ENCODE data around the gene MPPED2. TPM values are rescaled to one million over a fixed set of nuclear protein-coding genes. Genes with fewer than 3 reads are reported as not detected.

The MPPED2 gene
- total RNA-seq, 1 donor, result 5.1 TPM

GRCh38 chr11:30457087-30457486 lies 129.1 kb downstream of the MPPED2 start:
- no peak for DNase-seq (ENCODE audit: low read depth in 2 of 3, low spot score in 2 of 3)

GRCh38 chr11:30455025-30455424 lies 131.1 kb downstream of the MPPED2 start:
- DNase-seq (ENCODE audit: low read depth in 2 of 3, low spot score in 2 of 3), result no peak

GRCh38 chr11:30454541-30454940 lies 131.6 kb downstream of the MPPED2 start:
- DNase-seq (ENCODE audit: low read depth in 2 of 3, low spot score in 2 of 3), result no peak

GRCh38 chr11:30454111-30454510 lies 132.0 kb downstream of the MPPED2 start:
- no peak for DNase-seq (ENCODE audit: low read depth in 2 of 3, low spot score in 2 of 3)

GRCh38 chr11:30453705-30454104 lies 132.4 kb downstream of the MPPED2 start:
- DNase-seq (ENCODE audit: low read depth in 2 of 3, low spot score in 2 of 3), result no peak

- DNase-seq (ENCODE audit: low read depth in 2 of 3, low spot score in 2 of 3), result no peak
Observed at GRCh38 chr11:30452842-30453241, 133.3 kb downstream of the MPPED2 start.

- DNase-seq (ENCODE audit: low read depth in 2 of 3, low spot score in 2 of 3), result no peak
Observed at GRCh38 chr11:30452114-30452513, 134.0 kb downstream of the MPPED2 start.

- DNase-seq (ENCODE audit: low read depth in 2 of 3, low spot score in 2 of 3), result no peak
Observed at GRCh38 chr11:30451626-30452025, 134.5 kb downstream of the MPPED2 start.

GRCh38 chr11:30451167-30451566 lies 135.0 kb downstream of the MPPED2 start:
- DNase-seq (ENCODE audit: low read depth in 2 of 3, low spot score in 2 of 3), result no peak

DNA sequence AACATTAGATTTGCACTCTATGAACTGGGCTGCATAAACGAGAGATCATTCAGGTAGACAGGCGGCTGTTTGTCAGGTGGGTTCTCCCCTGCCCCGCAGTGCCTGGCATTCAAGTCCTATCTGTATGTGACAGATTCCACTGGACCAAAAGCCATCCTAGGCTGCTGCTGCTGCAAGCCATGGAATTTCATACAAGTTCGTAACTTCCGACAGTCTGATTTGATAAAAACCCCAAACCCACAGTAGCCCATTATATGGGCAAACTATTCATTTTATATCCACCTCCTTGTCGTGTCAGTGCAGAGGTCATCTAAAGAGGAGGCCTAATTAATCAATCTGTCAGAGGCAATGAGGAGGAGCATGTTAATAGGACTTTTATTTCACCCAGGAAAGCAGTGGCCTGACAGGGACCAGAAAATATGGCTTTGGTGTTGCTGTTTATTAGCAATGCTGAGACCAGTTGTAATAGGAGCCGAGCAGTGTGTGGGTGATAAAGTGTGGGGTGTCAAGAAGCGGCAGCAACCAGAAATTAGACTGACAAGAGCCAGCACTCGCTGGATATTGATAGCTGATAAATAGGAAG lies 139.0 kb downstream of the MPPED2 start:
- no peak for DNase-seq (ENCODE audit: low read depth in 2 of 3, low spot score in 2 of 3)

GRCh38 chr11:30446520-30446919 lies 139.6 kb downstream of the MPPED2 start:
- DNase-seq (ENCODE audit: low read depth in 2 of 3, low spot score in 2 of 3), result no peak

- no peak for DNase-seq (ENCODE audit: low read depth in 2 of 3, low spot score in 2 of 3)
Observed at GRCh38 chr11:30445056-30445455, 141.1 kb downstream of the MPPED2 start.

DNA sequence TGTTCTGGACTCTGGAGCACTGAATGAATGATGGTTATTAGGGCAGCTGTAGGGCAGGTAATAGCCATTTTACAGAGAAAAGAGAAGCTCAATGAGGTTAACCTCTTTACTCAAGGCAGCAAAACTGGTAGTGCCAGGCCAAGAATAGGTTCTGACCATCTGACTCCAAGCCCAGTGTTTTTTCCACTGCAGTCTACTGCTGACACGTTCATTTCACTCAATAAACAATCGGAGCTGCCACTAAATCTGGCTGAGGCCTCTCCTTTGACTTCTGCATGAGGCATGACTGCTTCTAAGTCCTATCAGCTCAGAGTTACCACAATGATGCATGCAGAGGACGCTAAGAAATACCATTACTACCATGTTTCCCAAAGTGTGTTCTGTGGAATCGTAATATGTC lies 145.6 kb downstream of the MPPED2 start:
- no peak for DNase-seq (ENCODE audit: low read depth in 2 of 3, low spot score in 2 of 3)

GRCh38 chr11:30436801-30437200 lies 149.4 kb downstream of the MPPED2 start:
- DNase-seq (ENCODE audit: low read depth in 2 of 3, low spot score in 2 of 3), result peak in 1 of 3 donors; percentile 45

DNA sequence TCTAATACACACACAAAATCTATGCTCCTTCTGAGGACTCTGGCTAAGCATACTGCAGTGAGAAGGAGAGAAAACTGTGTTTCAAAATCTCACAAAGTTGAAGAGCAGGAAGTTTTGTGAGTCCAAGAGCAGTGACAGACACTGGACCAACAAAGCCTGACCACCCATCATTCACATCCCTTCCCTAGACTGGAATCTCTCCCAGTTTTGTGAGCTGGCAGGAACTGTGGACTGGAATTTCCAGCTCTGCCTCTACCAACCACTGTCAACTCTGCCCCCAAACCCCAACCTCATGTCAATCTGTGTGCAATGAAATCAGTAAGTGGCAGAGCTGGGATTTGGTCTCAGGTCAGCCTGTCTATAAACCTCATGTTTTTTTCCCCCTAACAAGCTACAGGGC lies 150.7 kb downstream of the MPPED2 start:
- no peak for DNase-seq (ENCODE audit: low read depth in 2 of 3, low spot score in 2 of 3)

DNA sequence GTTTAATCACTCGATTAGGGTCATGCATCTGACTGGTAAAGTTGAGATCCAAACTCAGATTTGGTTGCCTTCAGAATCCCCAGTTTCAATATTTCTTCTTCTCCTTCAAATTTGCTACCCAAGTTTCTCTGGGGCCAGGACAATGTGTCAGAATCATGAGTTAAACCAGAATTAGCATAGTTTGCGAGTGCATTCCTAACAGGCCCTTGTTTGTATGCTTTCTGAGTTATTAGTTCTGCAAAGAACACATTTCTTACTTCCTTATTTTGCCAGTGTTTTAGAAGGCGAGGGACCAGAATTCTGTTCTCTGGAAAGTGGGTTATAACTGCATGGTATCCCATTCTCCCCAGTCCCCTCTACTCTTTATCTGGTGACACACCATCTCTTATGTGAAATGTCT lies 151.3 kb downstream of the MPPED2 start:
- DNase-seq (ENCODE audit: low read depth in 2 of 3, low spot score in 2 of 3), result no peak

DNA sequence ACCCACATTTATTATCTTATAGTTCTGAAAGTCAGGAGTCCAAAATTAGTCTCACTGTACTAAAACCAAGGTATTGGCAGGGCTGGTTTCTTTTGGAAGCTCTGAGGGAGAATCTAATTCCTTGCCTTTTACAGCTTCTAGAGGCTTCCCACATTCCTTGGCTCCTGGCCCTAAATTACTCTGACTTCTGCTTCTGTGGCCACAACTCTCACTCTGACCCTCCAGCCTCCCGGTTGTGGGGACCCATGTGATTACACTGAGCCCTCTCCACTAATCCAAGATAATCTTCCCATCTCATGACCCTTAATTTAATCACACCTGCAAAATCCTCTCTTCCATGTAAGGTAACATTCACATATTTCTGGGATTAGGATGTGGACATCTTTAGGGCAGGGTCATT lies 152.3 kb downstream of the MPPED2 start:
- no peak for DNase-seq (ENCODE audit: low read depth in 2 of 3, low spot score in 2 of 3)

DNA sequence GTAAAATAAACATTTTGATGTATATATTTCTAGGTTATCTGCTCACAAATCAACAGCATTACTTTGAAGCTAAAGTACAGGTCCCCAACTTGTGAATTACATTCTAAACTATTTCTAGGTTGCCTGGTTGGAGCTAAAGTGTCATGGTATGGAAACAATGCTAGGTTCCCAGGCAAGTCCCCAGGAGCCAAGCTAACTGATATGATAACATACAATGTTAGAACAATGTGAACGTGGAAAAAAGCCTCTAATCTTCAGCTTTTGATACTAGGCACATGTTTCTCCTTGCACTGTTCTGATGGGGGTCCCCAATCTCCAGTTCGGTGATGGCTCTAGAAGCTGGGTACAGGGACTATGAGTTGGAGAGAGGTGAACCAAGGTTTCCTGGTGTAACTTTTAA lies 153.4 kb downstream of the MPPED2 start:
- DNase-seq (ENCODE audit: low read depth in 2 of 3, low spot score in 2 of 3), result no peak

DNA sequence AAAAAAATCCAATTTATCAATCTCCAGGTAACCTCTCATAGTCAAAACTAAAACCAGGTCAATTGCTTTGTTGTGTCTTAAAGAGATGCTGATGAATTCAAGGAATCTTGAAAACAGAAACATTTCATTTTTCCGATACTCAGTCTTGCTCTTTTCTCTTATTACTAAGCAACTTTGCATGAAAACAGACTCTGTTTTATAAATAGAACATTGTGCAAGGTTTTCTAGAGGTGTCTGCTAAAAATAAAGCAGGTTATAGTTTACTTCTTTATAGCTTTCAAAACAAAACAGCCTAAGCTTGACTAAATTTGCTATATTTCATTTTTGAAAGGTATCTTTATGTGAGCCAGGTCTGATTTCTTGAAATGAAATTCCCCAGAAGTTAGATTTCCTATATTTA lies 154.0 kb downstream of the MPPED2 start:
- no peak for DNase-seq (ENCODE audit: low read depth in 2 of 3, low spot score in 2 of 3)

GRCh38 chr11:30431127-30431814 lies 154.9 kb downstream of the MPPED2 start:
- DNase-seq (ENCODE audit: low read depth in 2 of 3, low spot score in 2 of 3), result no peak

GRCh38 chr11:30429550-30429949 lies 156.6 kb downstream of the MPPED2 start:
- no peak for DNase-seq (ENCODE audit: low read depth in 2 of 3, low spot score in 2 of 3)

- no peak for DNase-seq (ENCODE audit: low read depth in 2 of 3, low spot score in 2 of 3)
Observed at GRCh38 chr11:30426781-30427180, 159.4 kb downstream of the MPPED2 start.

DNA sequence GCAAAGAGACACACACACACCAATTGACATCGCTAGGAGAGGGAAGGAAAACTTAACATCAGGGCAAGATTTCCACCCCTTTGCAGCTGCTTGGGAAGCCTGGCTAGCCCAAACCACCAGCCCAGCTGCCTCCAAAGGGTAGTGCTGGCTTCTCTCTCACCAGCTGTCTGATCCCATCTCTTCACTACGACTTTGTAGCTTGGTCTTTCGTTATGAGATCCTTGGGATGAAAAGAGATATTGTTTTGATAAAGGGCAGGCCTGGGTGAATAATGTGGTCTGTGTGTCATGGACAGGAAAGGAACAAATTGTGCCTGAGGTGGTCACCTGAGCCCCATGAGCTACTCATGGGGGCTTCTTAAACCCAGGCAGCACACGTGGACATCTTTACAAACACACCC lies 161.3 kb downstream of the MPPED2 start:
- no peak for DNase-seq (ENCODE audit: low read depth in 2 of 3, low spot score in 2 of 3)
